HepG2 (cell line): ENCODE measurements around the gene AEBP1. TPM values are rescaled to one million over a fixed set of nuclear protein-coding genes. Genes with fewer than 3 reads are reported as not detected.

ENCODE experiments used
- CSRNP1 ChIP-seq: sonication (generic); formaldehyde crosslinking; IDR thresholded peaks from 2 replicates; pipeline ENCODE4 v1.8.1; 2023; ENCODE audit warnings: mild to moderate bottlenecking, missing genetic modification reagents
- EED ChIP-seq: sonication (generic); formaldehyde crosslinking; IDR thresholded peaks from 2 replicates; pipeline ENCODE4 v1.5.0; 2020; ENCODE audit warnings: mild to moderate bottlenecking, missing genetic modification reagents
- ETV6 ChIP-seq: sonication (generic); formaldehyde crosslinking; conservative IDR thresholded peaks from 2 replicates; pipeline ENCODE4 v1.4.0; 2020; ENCODE audit warnings: missing genetic modification reagents
- FOSL1 ChIP-seq: sonication (generic); formaldehyde crosslinking; IDR thresholded peaks from 2 replicates; pipeline ENCODE4 v1.9.0; 2021; ENCODE audit warnings: missing genetic modification reagents, borderline replicate concordance
- FOXK2 ChIP-seq: fragments of 450-650 bp; IDR thresholded peaks from 2 replicates; pipeline ENCODE4 v1.6.1; 2016
- HNRNPLL ChIP-seq: fragments of 200-400 bp; formaldehyde crosslinking; IDR thresholded peaks from 2 replicates; pipeline ENCODE4 v1.6.1; 2017; ENCODE audit warnings: mild to moderate bottlenecking, low read depth, low read length; ENCODE audit not compliant: poor library complexity, severe bottlenecking
- KDM5A ChIP-seq: fragments of 200-600 bp; sonication (generic); IDR thresholded peaks from 2 replicates; pipeline ENCODE4 v1.7.0; 2018; ENCODE audit warnings: antibody characterized with exemption, mild to moderate bottlenecking, low read length, borderline replicate concordance
- KIAA2018 ChIP-seq: sonication (generic); formaldehyde crosslinking; IDR thresholded peaks from 2 replicates; pipeline ENCODE4 v1.5.0; 2020; ENCODE audit warnings: mild to moderate bottlenecking, missing genetic modification reagents, borderline replicate concordance
- KLF9 ChIP-seq: IDR thresholded peaks from 2 replicates; pipeline ENCODE4 v1.6.1; 2016; ENCODE audit warnings: low read depth
- MTA3 ChIP-seq: sonication (generic); formaldehyde crosslinking; IDR thresholded peaks from 2 replicates; pipeline ENCODE4 v1.4.0; 2020; ENCODE audit warnings: missing genetic modification reagents
- NCOA5 ChIP-seq: sonication (generic); formaldehyde crosslinking; IDR thresholded peaks from 2 replicates; pipeline ENCODE4 v1.4.0; 2020; ENCODE audit warnings: missing genetic modification reagents
- NONO ChIP-seq, 2 experiments: fragments of 450-650 bp in 1 of 2; sonication (generic) in 1 of 2; formaldehyde crosslinking in 1 of 2; IDR thresholded peaks in 1 of 2; conservative IDR thresholded peaks in 1 of 2; 2 replicates each; pipeline versions ENCODE4 v1.6.1 to v1.8.0; 2017 to 2022; ENCODE audit warnings: mild to moderate bottlenecking in 1 of 2, missing genetic modification reagents in 1 of 2, moderate library complexity in 1 of 2
- PHF8 ChIP-seq: sonication (generic); formaldehyde crosslinking; IDR thresholded peaks from 2 replicates; pipeline ENCODE4 v1.5.0; 2020; ENCODE audit warnings: missing genetic modification reagents
- THRA ChIP-seq: sonication (generic); formaldehyde crosslinking; IDR thresholded peaks from 2 replicates; pipeline ENCODE4 v1.4.0; 2020; ENCODE audit warnings: missing genetic modification reagents, borderline replicate concordance
- TOPORS ChIP-seq: sonication (generic); formaldehyde crosslinking; IDR thresholded peaks from 2 replicates; pipeline ENCODE4 v1.8.0; 2023; ENCODE audit warnings: mild to moderate bottlenecking, missing genetic modification reagents
- ZNF329 ChIP-seq: sonication (generic); formaldehyde crosslinking; IDR thresholded peaks from 2 replicates; pipeline ENCODE4 v1.9.0; 2021; ENCODE audit warnings: low read depth, mild to moderate bottlenecking, missing genetic modification reagents
- ZNF451 ChIP-seq: sonication (generic); formaldehyde crosslinking; IDR thresholded peaks from 2 replicates; pipeline ENCODE4 v1.5.0; 2020; ENCODE audit warnings: mild to moderate bottlenecking, missing genetic modification reagents
- ZSCAN9 ChIP-seq: IDR thresholded peaks from 2 replicates; pipeline ENCODE4 v1.6.1; 2016; ENCODE audit warnings: borderline replicate concordance
- polyA plus RNA-seq, 8 experiments: library from polyadenylated mRNA; depleted of rRNA in 3 of 8; stranded (reverse) in 7 of 8; unstranded in 1 of 8; fragments of >200 nt; fragmentation: Illumina TruSeq in 4 of 8; extraction: Trizol in 4 of 8; gene quantifications; 2 replicates each; pipeline versions ENCODE4 v1.2.1 to v1.2.3, GENCODE V29; 2011 to 2016; ENCODE audit warnings: low read depth in 4 of 8, missing spikeins in 1 of 8, mixed read lengths in 1 of 8; ENCODE audit not compliant: insufficient read depth in 1 of 8
- total RNA-seq, 5 experiments: library from RNA; depleted of rRNA; stranded (reverse); fragments of >200 nt; fragmentation: Illumina TruSeq; extraction: Trizol; gene quantifications; 2 replicates each; pipeline ENCODE4 v1.2.3, GENCODE V29; 2016; ENCODE audit warnings: low read depth in 1 of 5

AEBP1 gene
- total and polyA plus RNA-seq, 2 of the 13 experiments (the other 11 are each of a cell fraction or from before 2014, with no cell fraction given): 0.22 to 0.55 TPM

- no peak for TF ChIP-seq KIAA2018 (CRISPR knock-in tag)
- TF ChIP-seq THRA (CRISPR knock-in tag): peak; percentile 34; the same call in 1 of the 2 replicates
- TF ChIP-seq FOXK2: no peak
- TF ChIP-seq KDM5A: no peak
- TF ChIP-seq ZNF329 (CRISPR knock-in tag): 0 out of 2 replicates have a peak, but pooled peaks have one; percentile 76
- TF ChIP-seq PHF8 (CRISPR knock-in tag): peak; percentile 83
- TF ChIP-seq ETV6 (CRISPR knock-in tag): no peak
- TF ChIP-seq MTA3 (CRISPR knock-in tag): no peak
- TF ChIP-seq CSRNP1 (CRISPR knock-in tag): peak; percentile 85; the same call in 1 of the 2 replicates
- TF ChIP-seq ZSCAN9 (CRISPR knock-in tag): 0 out of 2 replicates have a peak, but pooled peaks have one; percentile 39
- TF ChIP-seq KLF9 (CRISPR knock-in tag): no peak
- peak; percentile 65 for TF ChIP-seq HNRNPLL
- TF ChIP-seq NONO (IDR thresholded peaks at IDR 0.05): no peak
- TF ChIP-seq NONO (CRISPR knock-in tag; conservative IDR thresholded peaks at IDR 0.05): peak; percentile 75
- peak; percentile 36; the same call in 1 of the 2 replicates for TF ChIP-seq ZNF451
- no peak for TF ChIP-seq TOPORS (CRISPR knock-in tag)
- peak; percentile 37 for TF ChIP-seq EED (CRISPR knock-in tag)
- TF ChIP-seq NCOA5: no peak
- no peak for TF ChIP-seq FOSL1 (CRISPR knock-in tag)
These were observed 19.3 kb downstream of the AEBP1 start, which contains the start of gene POLD2 (continued) for GRCh38 chr7:44123190-44124003.
